GM13977 (cell line): ENCODE measurements around the gene CHL1.

ENCODE experiments used
- DNase-seq: peaks from one replicate; pipeline ENCODE4 v3.0.0; 2012; ENCODE audit warnings: low spot score
- in situ Hi-C: fragments of 300-500 bp; cut with MboI; formaldehyde crosslinking; loops from one replicate; pipeline ENCODE4 v1.12.0; 2022; ENCODE audit warnings: low sequenced_read_pairs, low pct_unique_long_range_greater_than_20kb, mixed read lengths, inconsistent platforms; ENCODE audit not compliant: unreplicated experiment
- TF ChIP-seq, protein P1 (sequence below): IDR thresholded peaks from 2 replicates; pipeline ENCODE4 v1.5.1; 2012; ENCODE audit warnings: mild to moderate bottlenecking, control low read depth; ENCODE audit not compliant: insufficient read depth; ENCODE audit errors: extremely low read depth, missing control alignments

Gene CHL1

DNA sequence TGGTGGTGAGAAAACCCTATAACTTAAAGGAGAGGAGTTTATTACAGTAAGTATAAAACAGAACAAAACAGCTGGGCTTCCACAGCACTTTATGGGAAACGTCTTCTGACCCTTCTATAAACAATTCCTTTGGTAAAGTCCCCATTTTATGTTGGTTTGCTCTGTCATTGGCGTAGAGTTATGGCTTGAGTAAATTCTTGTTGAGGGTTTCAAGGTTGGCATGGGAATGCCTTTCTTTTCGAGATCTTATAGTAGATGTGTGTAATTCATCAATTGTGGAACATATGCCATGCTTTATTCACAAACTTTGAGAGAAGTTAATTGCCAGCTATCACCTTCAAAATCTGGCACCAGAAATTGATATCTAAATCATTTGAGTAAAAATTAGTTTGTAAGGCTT lies 11.6 kb upstream of the CHL1 start:
- DNase-seq: no peak
- in situ Hi-C loops: no loop called here
- TF ChIP-seq, protein P1, sequence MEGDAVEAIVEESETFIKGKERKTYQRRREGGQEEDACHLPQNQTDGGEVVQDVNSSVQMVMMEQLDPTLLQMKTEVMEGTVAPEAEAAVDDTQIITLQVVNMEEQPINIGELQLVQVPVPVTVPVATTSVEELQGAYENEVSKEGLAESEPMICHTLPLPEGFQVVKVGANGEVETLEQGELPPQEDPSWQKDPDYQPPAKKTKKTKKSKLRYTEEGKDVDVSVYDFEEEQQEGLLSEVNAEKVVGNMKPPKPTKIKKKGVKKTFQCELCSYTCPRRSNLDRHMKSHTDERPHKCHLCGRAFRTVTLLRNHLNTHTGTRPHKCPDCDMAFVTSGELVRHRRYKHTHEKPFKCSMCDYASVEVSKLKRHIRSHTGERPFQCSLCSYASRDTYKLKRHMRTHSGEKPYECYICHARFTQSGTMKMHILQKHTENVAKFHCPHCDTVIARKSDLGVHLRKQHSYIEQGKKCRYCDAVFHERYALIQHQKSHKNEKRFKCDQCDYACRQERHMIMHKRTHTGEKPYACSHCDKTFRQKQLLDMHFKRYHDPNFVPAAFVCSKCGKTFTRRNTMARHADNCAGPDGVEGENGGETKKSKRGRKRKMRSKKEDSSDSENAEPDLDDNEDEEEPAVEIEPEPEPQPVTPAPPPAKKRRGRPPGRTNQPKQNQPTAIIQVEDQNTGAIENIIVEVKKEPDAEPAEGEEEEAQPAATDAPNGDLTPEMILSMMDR: no peak

DNA sequence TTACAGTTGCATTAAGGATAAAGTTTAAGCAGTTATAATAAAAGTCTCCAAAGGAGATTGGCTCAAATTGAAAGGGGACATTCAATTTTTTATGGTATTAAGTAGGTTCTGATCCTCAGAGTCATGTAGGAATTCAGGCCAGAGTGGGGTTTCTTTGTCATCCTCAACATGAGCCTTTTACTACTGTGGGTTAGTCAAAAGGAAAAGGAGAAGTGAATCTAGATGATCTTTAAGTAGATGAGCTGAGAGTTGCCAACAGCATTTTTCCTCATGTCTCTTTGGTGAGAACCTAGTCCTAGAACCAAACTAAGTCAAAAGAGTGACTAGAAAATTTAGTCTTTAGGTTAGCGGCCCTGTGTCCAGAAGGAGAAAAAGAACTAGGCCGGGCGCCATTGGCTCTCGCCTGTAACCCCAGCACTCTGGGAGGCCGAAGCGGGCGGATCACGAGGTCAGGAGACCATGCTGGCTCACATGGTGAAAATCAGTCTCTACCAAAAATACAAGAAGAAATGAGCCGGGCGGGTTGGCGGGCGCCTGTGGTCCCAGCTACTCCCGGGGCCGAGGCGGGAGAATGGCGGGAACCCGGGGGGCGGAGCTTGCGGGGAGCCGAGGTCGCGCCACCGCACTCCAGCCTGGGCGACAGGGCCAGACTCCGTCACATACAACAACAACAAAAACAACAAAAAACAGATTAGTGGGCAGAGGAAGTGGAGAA lies 4.2 kb upstream of the CHL1 start:
- TF ChIP-seq, protein P1: no peak
- in situ Hi-C loops: no loop called here
- DNase-seq: no peak

DNA sequence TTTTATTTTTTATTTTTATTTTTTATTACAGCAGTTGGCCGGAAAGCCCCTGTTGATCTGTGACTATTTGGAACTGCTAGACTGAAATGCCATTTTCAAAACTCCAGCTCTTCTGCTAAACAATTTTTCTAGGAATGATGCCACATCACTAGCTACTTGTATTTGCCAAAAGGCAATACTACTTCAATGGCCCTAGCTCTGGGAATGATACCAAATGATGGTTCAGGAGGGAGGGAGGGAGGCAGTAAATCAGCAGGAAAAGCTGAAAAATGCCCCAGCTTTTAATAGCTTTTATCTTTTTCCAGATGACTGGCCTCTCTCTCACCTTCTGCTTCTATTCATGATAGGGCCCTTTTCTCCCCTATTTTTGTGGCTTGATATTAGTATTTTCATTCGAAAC lies 2.6 kb upstream of the CHL1 start:
- in situ Hi-C loops: no loop called here
- no peak for DNase-seq
- TF ChIP-seq, protein P1: no peak

DNA sequence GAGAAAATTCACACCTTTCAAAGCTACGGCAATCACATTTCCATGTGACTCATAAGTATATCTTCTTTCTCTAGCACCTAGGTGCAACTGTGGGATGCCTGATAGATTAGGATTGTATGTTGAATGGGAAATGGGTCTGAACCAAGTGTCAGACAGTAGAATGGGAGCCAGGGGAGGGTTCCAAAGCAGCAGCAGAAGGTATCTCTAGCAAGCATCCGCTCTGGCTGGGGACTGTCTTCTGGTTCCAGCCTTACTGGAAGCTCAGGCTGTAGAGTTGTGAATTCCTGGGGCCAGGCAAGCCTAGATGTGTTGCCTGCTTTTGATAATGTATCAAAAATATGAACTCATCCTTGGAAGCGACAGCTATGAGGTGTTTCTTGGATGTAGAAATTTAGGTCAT lies 2.1 kb upstream of the CHL1 start:
- TF ChIP-seq, protein P1: no peak
- in situ Hi-C loops: no loop called here
- DNase-seq: no peak

DNA sequence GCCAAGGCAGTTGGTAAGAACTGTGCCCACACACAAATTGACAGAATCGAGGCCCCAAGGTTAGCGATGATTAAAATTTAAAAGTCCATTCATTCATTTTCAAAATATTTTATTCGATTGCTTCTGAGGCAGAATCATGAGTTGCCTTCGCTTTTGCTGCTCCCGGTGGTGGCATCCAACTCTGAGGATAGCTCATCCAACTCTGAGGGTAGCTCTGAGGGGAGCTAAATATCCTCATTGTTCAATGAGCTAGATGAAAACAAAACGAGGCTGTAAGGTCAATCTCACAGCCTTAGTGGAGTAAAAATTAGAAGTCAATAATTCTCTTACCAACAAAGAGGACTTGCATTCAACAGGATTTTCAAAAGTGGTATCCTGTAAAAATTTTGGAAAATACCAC lies 897 bp upstream of the CHL1 start:
- DNase-seq: no peak
- in situ Hi-C loops: no loop called here

DNA sequence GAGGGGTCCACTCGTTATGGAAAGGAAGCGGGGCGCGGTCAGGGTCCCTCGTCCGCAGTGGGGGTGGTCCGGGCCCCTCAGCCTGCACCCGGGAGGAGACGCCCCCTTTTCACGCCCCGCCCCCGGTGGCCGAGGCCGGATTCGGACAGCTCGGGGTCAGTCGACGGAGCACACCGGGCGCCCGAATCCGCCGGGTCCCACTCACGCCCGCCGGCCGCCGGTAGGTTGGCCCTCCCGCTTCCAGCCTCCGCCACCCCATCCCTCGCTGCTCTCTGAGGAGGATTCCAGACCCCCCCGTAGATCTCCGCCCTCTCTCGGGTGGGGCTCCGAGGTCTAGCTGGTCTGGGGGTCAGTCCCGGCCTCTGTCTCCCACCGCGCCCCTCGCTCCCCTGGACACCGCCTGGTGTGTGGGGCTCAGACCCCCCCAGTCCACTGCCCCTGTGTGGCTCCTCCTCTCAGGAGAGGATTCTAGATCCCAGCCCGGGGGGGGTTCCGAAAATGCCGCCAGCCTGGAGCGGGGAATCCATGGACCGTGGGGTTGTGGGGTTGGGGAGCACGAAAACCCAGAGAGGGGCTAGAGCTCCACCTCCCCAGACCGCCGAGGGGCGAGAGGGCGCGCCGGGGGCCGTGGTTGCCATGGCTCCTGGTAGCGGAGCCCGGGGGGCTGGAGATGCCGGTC lies 725 bp downstream of the CHL1 start:
- DNase-seq: peak; percentile 49
- TF ChIP-seq, protein P1: no peak
- in situ Hi-C loops: no loop called here

More for the DNA sequence above, 897 bp upstream of the CHL1 start:
- TF ChIP-seq, protein P1: no peak
